GM23338 (cell line): ENCODE data around the gene DIAPH1. TPM values are rescaled to one million over a fixed set of nuclear protein-coding genes. Genes with fewer than 3 reads are reported as not detected.

Experiments used
- ATAC-seq: fragments of 200-7000 bp; cut with Tn5 transposase; 3 replicates; pipeline ENCODE4 v1.9.1; 2020
- DNase-seq: peaks from one replicate; pipeline ENCODE4 v3.0.0-alpha.2; 2015; ENCODE audit warnings: low spot score
- H2AFZ ChIP-seq: fragments of 200-600 bp; sonication (generic); 2 replicates; pipeline ENCODE4 v1.8.0; 2016; ENCODE audit warnings: antibody characterized with exemption, mild to moderate bottlenecking, moderate library complexity
- H3F3A ChIP-seq: fragments of 200-600 bp; sonication (generic); replicated peaks from 2 replicates; pipeline ENCODE4 v1.8.0; 2017; ENCODE audit warnings: antibody characterized with exemption, mixed run types, low read depth
- H3K27ac ChIP-seq: fragments of 200-600 bp; sonication (generic); 2 replicates; pipeline ENCODE4 v1.6.1; 2016; ENCODE audit warnings: low read depth
- H3K27me3 ChIP-seq: fragments of 200-600 bp; sonication (generic); 2 replicates; pipeline ENCODE4 v1.8.0; 2016; ENCODE audit warnings: mild to moderate bottlenecking, mixed run types, moderate library complexity; ENCODE audit not compliant: insufficient read depth
- H3K36me3 ChIP-seq: fragments of 200-600 bp; sonication (generic); 2 replicates; pipeline ENCODE4 v1.8.0; 2016; ENCODE audit warnings: mild to moderate bottlenecking; ENCODE audit not compliant: insufficient read depth
- H3K4me1 ChIP-seq: fragments of 200-600 bp; sonication (generic); 2 replicates; pipeline ENCODE4 v1.8.0; 2016; ENCODE audit warnings: mild to moderate bottlenecking, moderate library complexity; ENCODE audit not compliant: insufficient read depth
- H3K4me2 ChIP-seq: fragments of 200-600 bp; sonication (generic); 2 replicates; pipeline ENCODE4 v1.7.1; 2017; ENCODE audit warnings: mixed run types
- H3K4me3 ChIP-seq: fragments of 200-600 bp; sonication (generic); 2 replicates; pipeline ENCODE4 v1.6.1; 2016; ENCODE audit warnings: mixed run types
- H3K79me2 ChIP-seq: fragments of 200-600 bp; sonication (generic); replicated peaks from 2 replicates; pipeline ENCODE4 v1.8.0; 2017; ENCODE audit warnings: mild to moderate bottlenecking; ENCODE audit not compliant: insufficient read depth
- H3K9me2 ChIP-seq: fragments of 200-600 bp; sonication (generic); 2 replicates; pipeline ENCODE4 v1.8.0; 2017; ENCODE audit not compliant: insufficient read depth
- H4K20me1 ChIP-seq: fragments of 200-600 bp; sonication (generic); replicated peaks from 2 replicates; pipeline ENCODE4 v1.8.0; 2017; ENCODE audit warnings: mild to moderate bottlenecking; ENCODE audit not compliant: insufficient read depth
- H3K27ac Mint-ChIP-seq: 2 replicates; pipeline ENCODE4 v1.8.0; 2020; ENCODE audit warnings: inconsistent platforms, mild to moderate bottlenecking, moderate library complexity, mixed read lengths
- H3K27me3 Mint-ChIP-seq: 3 replicates; pipeline ENCODE4 v1.8.0; 2022; ENCODE audit warnings: low read depth, mild to moderate bottlenecking, moderate library complexity, mixed read lengths, inconsistent platforms; ENCODE audit not compliant: insufficient read depth, poor library complexity
- H3K36me3 Mint-ChIP-seq: 3 replicates; pipeline ENCODE4 v1.8.0; 2021; ENCODE audit warnings: low read depth, mild to moderate bottlenecking, inconsistent platforms, moderate library complexity, mixed read lengths
- H3K4me1 Mint-ChIP-seq: 3 replicates; pipeline ENCODE4 v1.8.0; 2020; ENCODE audit warnings: mild to moderate bottlenecking, inconsistent platforms, mixed read lengths
- H3K4me3 Mint-ChIP-seq: 3 replicates; pipeline ENCODE4 v1.8.0; 2021; ENCODE audit warnings: moderate library complexity, mild to moderate bottlenecking, inconsistent platforms, mixed read lengths
- H3K9me3 Mint-ChIP-seq: 3 replicates; pipeline ENCODE4 v1.8.0; 2020; ENCODE audit warnings: moderate library complexity, mild to moderate bottlenecking, inconsistent platforms, mixed read lengths
- EZH2 ChIP-seq: fragments of 200-600 bp; sonication (generic); IDR thresholded peaks from one replicate; pipeline ENCODE4 v1.8.0; 2017; ENCODE audit warnings: antibody characterized with exemption, mild to moderate bottlenecking, low read depth; ENCODE audit not compliant: unreplicated experiment
- POLR2AphosphoS5 ChIP-seq: IDR thresholded peaks from 2 replicates; pipeline ENCODE4 v1.6.1; 2016; ENCODE audit warnings: antibody characterized with exemption, low read depth
- STAT1 ChIP-seq: IDR thresholded peaks from one replicate; pipeline ENCODE4 v1.6.1; 2016; ENCODE audit warnings: antibody characterized with exemption; ENCODE audit not compliant: unreplicated experiment
- polyA plus RNA-seq: library from polyadenylated mRNA; unstranded; fragments of >200 nt; fragmentation: Nextera tagmentation; extraction: Ambion mirVana; gene quantifications from 2 replicates; pipeline ENCODE4 v1.2.1, GENCODE V29; 2016
- total RNA-seq: library from RNA; depleted of rRNA; stranded (reverse); fragments of >200 nt; shearing (Covaris generic); gene quantifications from 2 replicates; pipeline ENCODE4 v1.2.3, GENCODE V29; 2014
- TF ChIP-seq, protein P1 (sequence below): fragments of 250-450 bp; sonication (Bioruptor Pico); IDR thresholded peaks from 2 replicates; pipeline ENCODE4 v1.5.0; 2020; ENCODE audit warnings: mild to moderate bottlenecking, moderate library complexity
- TF ChIP-seq, protein P2 (sequence below): IDR thresholded peaks from one replicate; pipeline ENCODE4 v1.6.1; 2018; ENCODE audit warnings: antibody characterized with exemption; ENCODE audit not compliant: unreplicated experiment
- TF ChIP-seq, protein P3 (sequence below): IDR thresholded peaks from 2 replicates; pipeline ENCODE4 v1.6.1; 2016; ENCODE audit warnings: antibody characterized with exemption
- TF ChIP-seq, protein P4 (sequence below), 2 experiments: fragments of 200-600 bp in 1 of 2; sonication (generic) in 1 of 2; conservative IDR thresholded peaks; 2 replicates each; pipeline versions ENCODE4 v1.5.1 to v1.6.1; 2016 to 2017; ENCODE audit warnings: antibody characterized with exemption in 2 of 2, low read depth in 2 of 2, mild to moderate bottlenecking in 2 of 2, moderate library complexity in 1 of 2

The DIAPH1 gene
- total and polyA plus RNA-seq, 2 experiments from 2014 or later = 42.9 to 104 TPM

DNA sequence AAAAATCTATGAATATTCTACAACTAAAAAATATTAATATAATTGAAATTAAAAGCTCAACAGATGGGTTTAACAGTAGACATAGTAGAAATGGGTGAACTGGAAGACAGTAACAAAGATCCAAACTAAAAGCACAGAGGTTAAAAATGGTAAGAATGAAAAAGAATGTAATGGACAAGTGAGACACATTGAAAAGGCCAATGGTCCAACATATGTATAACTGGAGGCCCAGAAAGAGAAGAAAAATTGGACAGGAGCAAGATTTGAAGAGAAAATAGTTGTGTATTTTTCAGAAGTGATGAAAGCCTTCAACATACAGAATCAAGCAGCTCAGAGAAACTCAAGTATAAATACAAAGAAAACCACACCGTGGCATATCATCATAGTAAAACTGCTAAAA, 71.3 kb downstream of the DIAPH1 start (continued):
- TF ChIP-seq, protein P1, sequence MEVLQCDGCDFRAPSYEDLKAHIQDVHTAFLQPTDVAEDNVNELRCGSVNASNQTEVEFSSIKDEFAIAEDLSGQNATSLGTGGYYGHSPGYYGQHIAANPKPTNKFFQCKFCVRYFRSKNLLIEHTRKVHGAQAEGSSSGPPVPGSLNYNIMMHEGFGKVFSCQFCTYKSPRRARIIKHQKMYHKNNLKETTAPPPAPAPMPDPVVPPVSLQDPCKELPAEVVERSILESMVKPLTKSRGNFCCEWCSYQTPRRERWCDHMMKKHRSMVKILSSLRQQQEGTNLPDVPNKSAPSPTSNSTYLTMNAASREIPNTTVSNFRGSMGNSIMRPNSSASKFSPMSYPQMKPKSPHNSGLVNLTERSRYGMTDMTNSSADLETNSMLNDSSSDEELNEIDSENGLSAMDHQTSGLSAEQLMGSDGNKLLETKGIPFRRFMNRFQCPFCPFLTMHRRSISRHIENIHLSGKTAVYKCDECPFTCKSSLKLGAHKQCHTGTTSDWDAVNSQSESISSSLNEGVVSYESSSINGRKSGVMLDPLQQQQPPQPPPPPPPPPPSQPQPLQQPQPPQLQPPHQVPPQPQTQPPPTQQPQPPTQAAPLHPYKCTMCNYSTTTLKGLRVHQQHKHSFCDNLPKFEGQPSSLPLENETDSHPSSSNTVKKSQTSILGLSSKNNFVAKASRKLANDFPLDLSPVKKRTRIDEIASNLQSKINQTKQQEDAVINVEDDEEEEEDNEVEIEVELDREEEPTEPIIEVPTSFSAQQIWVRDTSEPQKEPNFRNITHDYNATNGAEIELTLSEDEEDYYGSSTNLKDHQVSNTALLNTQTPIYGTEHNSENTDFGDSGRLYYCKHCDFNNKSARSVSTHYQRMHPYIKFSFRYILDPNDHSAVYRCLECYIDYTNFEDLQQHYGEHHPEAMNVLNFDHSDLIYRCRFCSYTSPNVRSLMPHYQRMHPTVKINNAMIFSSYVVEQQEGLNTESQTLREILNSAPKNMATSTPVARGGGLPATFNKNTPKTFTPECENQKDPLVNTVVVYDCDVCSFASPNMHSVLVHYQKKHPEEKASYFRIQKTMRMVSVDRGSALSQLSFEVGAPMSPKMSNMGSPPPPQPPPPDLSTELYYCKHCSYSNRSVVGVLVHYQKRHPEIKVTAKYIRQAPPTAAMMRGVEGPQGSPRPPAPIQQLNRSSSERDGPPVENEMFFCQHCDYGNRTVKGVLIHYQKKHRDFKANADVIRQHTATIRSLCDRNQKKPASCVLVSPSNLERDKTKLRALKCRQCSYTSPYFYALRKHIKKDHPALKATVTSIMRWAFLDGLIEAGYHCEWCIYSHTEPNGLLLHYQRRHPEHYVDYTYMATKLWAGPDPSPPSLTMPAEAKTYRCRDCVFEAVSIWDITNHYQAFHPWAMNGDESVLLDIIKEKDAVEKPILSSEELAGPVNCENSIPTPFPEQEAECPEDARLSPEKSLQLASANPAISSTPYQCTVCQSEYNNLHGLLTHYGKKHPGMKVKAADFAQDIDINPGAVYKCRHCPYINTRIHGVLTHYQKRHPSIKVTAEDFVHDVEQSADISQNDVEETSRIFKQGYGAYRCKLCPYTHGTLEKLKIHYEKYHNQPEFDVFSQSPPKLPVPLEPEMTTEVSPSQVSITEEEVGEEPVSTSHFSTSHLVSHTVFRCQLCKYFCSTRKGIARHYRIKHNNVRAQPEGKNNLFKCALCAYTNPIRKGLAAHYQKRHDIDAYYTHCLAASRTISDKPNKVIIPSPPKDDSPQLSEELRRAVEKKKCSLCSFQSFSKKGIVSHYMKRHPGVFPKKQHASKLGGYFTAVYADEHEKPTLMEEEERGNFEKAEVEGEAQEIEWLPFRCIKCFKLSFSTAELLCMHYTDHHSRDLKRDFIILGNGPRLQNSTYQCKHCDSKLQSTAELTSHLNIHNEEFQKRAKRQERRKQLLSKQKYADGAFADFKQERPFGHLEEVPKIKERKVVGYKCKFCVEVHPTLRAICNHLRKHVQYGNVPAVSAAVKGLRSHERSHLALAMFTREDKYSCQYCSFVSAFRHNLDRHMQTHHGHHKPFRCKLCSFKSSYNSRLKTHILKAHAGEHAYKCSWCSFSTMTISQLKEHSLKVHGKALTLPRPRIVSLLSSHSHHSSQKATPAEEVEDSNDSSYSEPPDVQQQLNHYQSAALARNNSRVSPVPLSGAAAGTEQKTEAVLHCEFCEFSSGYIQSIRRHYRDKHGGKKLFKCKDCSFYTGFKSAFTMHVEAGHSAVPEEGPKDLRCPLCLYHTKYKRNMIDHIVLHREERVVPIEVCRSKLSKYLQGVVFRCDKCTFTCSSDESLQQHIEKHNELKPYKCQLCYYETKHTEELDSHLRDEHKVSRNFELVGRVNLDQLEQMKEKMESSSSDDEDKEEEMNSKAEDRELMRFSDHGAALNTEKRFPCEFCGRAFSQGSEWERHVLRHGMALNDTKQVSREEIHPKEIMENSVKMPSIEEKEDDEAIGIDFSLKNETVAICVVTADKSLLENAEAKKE (CRISPR knock-in tag) = no peak

DNA sequence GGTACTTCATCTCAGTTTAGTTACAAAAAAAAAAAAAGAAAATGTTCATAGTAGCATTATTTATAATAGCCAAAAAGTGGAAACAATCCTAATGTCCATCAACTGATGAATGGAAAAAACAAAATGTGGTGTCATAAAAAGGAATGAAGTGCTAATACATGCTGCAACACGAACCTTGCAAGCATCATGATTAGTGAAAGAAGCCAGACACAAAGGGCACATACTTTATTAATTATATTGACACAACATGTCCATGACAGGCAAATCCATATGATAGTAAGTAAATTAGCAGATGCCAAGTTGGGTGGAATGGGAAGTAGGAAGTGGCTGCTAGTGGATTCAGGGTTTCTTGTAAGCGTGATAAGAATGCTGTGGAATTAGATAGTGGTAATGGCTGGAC, 75.7 kb downstream of the DIAPH1 start:
- no peak overlapping the region for H3K27ac Mint-ChIP-seq
- Histone ChIP-seq H3K27me3 (no peaks in the 10 kb centered on the region), H4K20me1 (no peaks in the 10 kb centered on the region), H3K4me3 (no peak overlapping the region), H3K9me2 (no peaks in the 10 kb centered on the region), H2AFZ (no peak overlapping the region), H3K27ac (no peak overlapping the region), H3K36me3 (peaks cover 9% of the 10 kb centered on the region), H3K79me2 (peaks cover 5% of the 10 kb centered on the region; the same call in 1 of the 2 replicates), H3K4me1 (no peaks in the 10 kb centered on the region), H3K4me2 (no peak overlapping the region), H3F3A (no peaks in the 10 kb centered on the region)
- peaks cover 15% of the 10 kb centered on the region for H3K9me3 Mint-ChIP-seq
- peaks cover 2% of the 10 kb centered on the region for H3K27me3 Mint-ChIP-seq
- ATAC-seq = no peak
- peaks cover 42% of the 10 kb centered on the region for H3K36me3 Mint-ChIP-seq
- no peak for DNase-seq
- H3K4me3 Mint-ChIP-seq = no peak overlapping the region
- no peaks in the 10 kb centered on the region for H3K4me1 Mint-ChIP-seq
- no peak for TF ChIP-seq STAT1
- no peak for TF ChIP-seq EZH2
- TF ChIP-seq, protein P2, sequence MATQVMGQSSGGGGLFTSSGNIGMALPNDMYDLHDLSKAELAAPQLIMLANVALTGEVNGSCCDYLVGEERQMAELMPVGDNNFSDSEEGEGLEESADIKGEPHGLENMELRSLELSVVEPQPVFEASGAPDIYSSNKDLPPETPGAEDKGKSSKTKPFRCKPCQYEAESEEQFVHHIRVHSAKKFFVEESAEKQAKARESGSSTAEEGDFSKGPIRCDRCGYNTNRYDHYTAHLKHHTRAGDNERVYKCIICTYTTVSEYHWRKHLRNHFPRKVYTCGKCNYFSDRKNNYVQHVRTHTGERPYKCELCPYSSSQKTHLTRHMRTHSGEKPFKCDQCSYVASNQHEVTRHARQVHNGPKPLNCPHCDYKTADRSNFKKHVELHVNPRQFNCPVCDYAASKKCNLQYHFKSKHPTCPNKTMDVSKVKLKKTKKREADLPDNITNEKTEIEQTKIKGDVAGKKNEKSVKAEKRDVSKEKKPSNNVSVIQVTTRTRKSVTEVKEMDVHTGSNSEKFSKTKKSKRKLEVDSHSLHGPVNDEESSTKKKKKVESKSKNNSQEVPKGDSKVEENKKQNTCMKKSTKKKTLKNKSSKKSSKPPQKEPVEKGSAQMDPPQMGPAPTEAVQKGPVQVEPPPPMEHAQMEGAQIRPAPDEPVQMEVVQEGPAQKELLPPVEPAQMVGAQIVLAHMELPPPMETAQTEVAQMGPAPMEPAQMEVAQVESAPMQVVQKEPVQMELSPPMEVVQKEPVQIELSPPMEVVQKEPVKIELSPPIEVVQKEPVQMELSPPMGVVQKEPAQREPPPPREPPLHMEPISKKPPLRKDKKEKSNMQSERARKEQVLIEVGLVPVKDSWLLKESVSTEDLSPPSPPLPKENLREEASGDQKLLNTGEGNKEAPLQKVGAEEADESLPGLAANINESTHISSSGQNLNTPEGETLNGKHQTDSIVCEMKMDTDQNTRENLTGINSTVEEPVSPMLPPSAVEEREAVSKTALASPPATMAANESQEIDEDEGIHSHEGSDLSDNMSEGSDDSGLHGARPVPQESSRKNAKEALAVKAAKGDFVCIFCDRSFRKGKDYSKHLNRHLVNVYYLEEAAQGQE = no peak
- TF ChIP-seq, protein P3, sequence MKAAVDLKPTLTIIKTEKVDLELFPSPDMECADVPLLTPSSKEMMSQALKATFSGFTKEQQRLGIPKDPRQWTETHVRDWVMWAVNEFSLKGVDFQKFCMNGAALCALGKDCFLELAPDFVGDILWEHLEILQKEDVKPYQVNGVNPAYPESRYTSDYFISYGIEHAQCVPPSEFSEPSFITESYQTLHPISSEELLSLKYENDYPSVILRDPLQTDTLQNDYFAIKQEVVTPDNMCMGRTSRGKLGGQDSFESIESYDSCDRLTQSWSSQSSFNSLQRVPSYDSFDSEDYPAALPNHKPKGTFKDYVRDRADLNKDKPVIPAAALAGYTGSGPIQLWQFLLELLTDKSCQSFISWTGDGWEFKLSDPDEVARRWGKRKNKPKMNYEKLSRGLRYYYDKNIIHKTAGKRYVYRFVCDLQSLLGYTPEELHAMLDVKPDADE = no peak
- TF ChIP-seq, protein P4, sequence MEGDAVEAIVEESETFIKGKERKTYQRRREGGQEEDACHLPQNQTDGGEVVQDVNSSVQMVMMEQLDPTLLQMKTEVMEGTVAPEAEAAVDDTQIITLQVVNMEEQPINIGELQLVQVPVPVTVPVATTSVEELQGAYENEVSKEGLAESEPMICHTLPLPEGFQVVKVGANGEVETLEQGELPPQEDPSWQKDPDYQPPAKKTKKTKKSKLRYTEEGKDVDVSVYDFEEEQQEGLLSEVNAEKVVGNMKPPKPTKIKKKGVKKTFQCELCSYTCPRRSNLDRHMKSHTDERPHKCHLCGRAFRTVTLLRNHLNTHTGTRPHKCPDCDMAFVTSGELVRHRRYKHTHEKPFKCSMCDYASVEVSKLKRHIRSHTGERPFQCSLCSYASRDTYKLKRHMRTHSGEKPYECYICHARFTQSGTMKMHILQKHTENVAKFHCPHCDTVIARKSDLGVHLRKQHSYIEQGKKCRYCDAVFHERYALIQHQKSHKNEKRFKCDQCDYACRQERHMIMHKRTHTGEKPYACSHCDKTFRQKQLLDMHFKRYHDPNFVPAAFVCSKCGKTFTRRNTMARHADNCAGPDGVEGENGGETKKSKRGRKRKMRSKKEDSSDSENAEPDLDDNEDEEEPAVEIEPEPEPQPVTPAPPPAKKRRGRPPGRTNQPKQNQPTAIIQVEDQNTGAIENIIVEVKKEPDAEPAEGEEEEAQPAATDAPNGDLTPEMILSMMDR (conservative IDR thresholded peaks at IDR 0.05; ENCODE audit: low read depth in 2 of 2) = no peak
- no peak for TF ChIP-seq POLR2AphosphoS5
